HL-60/S4 treated with retinoic acid at 250 ng/mL for 4 days and 3 days (cell line): ENCODE measurements around the gene ST3GAL6.
"Not testable (repeated sequence)": the region's sequence is repeated elsewhere in the genome, so short reads cannot be mapped to it uniquely, and the experiment has no call there.

Source experiments
- in situ Hi-C: fragments of 300-500 bp; cut with MboI; formaldehyde crosslinking; loops from 2 replicates; pipeline ENCODE4 v1.7.0; 2022; ENCODE audit warnings: low sequenced_read_pairs

ST3GAL6 gene

DNA sequence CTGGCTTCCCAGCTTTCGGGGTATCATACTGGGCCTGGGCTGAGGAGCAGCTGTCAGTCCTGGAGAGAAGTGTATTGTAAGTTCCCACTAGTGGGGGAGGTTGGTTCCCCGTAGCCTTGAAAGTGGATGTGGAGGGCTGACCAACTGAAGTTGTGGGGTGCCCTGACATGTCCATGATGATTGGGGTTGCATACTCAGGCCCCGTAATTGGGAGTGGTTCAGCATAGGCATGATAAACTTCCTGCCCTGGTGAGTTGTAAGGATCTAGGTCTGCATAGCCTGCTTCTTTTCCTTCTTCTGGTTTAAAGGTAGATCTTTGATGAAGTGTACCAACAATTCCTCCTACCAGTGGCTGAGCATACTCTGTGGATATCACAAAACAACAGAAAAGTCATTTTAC lies 36.3 kb downstream of the ST3GAL6 start:
- in situ Hi-C loops: no loop called here

DNA sequence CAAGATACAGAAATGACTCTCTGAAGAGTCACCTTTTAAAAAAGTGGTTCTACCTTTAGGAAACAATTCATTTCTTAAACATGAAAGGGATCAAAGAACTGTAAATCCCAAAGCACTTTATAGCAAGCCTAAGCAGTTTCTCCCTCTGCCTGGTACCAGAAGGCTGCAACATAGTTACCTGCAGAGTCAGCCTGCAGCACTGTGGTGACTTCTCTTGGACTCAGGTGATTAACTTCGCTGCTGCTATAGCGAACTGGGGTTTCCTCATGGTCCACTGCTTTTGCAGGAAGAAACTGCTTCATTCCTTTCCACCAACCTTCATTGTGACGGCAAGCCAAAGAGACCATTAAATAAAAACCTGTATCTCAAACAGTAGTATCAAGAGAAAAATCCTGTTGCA lies 37.3 kb downstream of the ST3GAL6 start:
- in situ Hi-C loops: loop anchor here (25.0 kb wide), 1 partner anchor 763 kb away; the partner anchor contains the start of gene GABRR3

DNA sequence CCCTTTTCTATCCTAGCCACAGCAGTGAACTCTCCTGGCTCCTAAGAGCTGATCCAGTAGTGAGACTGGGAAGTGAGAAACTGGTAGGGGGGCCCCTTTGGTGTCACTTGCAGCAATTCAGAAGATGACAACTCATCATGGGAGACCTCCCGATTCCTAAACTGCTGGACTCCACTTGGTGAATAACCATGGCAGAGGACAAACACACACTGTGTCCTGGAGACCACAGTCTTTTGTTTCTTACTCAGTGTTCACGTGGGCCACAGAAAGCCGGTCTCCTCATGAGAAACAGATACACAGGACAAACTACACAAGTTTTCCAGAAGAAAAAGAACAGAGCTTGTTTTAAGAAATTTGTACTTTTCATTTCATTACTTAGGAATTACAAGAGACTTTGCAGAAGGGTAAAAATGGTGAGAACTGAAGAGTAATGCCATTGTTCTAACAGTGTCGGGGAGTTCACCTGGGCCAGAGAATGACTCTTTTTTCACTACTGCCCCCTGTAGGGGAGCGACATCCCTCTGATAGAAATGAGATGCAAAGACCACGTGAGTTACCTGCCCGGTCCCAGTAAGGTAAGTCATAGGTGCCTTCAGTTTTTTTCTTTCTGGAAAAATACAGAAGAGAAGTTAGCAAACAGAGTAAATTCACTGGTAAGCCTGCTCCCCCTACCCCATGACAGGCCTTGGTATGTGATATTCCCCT lies 38.1 kb downstream of the ST3GAL6 start:
- in situ Hi-C loops: loop anchor here (25.0 kb wide), 1 partner anchor 764 kb away; the partner anchor contains the start of gene GABRR3

DNA sequence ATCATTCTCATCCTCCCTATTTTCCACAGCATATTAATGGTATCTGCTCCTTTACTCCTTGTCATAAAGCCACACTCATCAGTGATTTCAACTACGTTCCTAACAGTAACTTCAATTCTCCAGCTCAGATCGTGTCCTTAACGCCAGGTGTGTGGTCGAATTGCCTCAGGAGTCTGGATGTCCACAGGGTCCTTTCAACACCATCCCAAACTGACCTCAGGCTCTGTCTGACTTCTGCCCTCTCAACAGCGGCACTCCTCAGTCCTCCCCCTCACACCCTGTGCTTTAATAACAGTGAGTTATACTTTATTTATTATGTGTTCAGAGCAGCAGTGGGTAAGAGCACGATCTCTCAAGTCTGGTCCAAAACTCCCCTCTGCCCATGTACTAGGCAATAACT lies 42.4 kb downstream of the ST3GAL6 start:
- in situ Hi-C loops: loop anchor here (25.0 kb wide), 1 partner anchor 768 kb away; the partner anchor contains the start of gene GABRR3

DNA sequence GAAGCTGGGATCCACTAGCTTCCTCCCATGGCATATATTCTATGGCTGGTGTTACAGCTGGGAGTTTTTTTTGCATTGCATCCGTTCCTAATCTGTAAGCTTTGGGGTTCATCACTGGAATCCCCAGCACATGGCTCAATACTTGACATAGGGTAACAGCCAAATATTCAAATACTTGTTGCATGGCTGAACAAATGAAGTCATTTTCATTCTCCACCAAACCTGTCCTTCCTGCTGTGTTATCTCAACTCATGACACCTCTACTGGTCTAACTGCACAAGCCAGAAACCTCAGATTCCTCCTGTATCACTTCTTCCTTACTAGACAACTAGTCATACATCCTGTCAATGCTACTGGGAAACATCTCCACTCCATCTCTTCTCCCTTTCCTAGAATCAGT lies 43.4 kb downstream of the ST3GAL6 start:
- in situ Hi-C loops: loop anchor here (25.0 kb wide), 1 partner anchor 769 kb away; the partner anchor contains the start of gene GABRR3

DNA sequence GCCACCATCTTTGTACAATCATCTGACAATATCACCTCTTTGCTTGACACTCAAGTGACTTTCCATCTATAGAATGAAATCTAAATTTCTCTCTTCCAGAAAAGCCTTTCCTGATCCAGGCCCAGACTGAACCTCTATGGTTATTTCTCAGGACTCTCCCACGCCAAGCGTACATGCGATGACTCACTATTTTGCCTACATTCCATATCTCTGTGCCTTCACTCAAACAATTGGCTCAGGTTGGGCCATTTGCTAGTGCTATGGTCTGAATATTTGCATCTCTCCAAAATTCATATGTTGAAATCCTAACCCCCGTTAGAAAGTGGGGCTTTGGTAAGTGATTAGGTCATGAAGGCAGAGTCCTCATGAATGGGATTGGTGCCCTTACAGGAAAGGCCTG lies 43.9 kb downstream of the ST3GAL6 start:
- in situ Hi-C loops: loop anchor here (25.0 kb wide), 1 partner anchor 770 kb away; the partner anchor contains the start of gene GABRR3

DNA sequence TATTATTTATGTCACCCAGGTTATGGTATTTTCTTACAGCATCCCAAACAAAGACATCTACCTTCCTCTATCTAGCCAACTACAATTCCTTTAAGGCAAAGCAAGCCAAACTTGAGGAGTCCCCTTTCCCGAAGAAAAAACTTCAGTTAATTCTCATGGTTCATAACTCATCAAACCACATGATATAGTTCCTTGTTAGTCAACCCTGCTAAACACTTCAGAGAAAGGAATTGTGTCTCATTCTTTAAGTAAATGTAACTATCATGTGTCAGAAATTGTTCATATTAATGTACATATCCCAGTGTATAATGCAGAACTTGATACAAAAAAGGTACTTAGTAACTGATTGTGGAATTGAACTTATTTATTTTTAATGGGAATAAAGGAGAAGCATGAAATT lies 44.4 kb downstream of the ST3GAL6 start:
- in situ Hi-C loops: loop anchor here (25.0 kb wide), 1 partner anchor 770 kb away; the partner anchor contains the start of gene GABRR3

DNA sequence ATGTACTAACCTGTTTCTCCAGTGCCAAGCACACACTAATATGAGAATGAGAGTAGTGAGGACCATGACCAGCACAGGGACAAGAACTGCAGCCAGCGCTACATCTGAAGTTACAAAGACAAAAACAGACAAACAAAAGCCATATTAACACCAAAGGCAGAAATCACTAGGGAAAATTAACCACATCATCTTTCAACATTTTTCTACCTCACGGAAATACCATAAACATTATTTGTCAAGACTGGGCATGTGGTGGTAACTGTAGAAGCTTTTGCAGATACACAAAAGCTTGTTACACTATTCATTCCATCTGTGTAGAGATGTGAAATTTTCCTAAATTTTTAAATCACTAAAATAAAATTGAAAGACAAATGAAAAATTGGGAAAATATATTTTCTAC lies 44.9 kb downstream of the ST3GAL6 start:
- in situ Hi-C loops: loop anchor here (25.0 kb wide), 1 partner anchor 771 kb away; the partner anchor contains the start of gene GABRR3

DNA sequence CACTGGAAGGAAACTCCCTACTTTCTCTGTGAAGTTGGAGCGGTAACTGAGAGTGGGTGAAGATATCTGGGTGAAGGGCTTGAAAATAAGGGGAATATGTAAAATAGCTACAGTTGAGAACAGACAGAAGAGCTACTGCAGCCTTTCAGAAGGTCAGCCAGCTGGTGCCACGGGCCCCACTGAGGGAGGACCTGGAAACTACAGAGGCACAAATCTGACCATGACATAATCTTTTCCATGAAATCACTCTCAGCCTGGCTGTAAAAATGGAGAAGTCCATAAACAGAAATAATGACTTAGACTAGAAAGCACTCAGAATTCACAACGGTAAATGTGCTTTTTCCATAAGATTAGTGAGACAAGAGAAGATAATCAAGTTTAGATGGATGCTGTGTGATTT lies 46.4 kb downstream of the ST3GAL6 start:
- in situ Hi-C loops: loop anchor here (25.0 kb wide), 1 partner anchor 772 kb away; the partner anchor contains the start of gene GABRR3

DNA sequence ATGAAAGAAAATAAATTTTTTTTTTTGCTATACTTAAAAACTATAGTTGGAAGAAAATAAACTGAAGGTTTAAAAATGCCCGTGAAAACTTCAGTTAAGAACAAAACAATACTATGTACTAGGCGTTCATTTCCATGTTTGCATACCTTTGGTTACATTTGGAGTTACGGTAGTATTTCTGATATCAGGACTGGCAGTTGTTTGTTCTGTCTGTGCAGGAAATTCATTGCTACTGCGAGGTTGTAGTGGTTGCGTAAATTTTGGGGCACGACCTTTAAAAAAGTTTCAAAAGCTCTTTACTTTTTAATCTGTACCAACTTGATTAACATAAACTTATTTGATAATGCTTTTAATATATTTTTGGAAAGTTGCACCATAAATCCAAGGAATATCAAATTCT lies 47.9 kb downstream of the ST3GAL6 start:
- in situ Hi-C loops: loop anchor here (10.0 to 25.0 kb wide), 2 partner anchors 206 to 774 kb away; partner anchors contain the start of gene GABRR3

DNA sequence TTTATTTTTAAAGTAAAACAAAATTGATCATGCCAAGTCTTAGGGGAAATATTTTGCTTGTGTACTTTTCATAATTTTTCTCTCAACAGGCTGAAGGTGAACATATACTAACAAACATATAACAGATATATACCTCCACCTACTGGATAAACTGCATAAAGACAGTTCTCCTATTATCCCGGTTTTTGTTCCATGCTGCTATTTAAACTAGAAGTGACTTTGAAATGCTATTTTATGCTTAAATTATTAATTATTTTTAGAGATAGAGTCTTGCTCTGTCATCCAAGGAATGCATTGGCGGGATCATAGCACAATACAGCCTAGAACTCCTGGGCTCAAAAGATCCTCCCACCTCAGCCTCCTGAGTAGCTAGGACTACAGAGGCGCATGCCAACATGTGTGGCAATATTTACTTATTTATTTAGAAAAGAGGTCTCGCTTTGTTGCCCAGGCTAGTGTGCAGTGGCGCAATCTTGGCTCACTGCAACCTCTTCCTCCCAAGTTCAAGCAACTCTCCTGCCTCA lies 49.8 kb downstream of the ST3GAL6 start:
- in situ Hi-C loops: loop anchor here (10.0 to 25.0 kb wide), 2 partner anchors 208 to 776 kb away; partner anchors contain the start of gene GABRR3

DNA sequence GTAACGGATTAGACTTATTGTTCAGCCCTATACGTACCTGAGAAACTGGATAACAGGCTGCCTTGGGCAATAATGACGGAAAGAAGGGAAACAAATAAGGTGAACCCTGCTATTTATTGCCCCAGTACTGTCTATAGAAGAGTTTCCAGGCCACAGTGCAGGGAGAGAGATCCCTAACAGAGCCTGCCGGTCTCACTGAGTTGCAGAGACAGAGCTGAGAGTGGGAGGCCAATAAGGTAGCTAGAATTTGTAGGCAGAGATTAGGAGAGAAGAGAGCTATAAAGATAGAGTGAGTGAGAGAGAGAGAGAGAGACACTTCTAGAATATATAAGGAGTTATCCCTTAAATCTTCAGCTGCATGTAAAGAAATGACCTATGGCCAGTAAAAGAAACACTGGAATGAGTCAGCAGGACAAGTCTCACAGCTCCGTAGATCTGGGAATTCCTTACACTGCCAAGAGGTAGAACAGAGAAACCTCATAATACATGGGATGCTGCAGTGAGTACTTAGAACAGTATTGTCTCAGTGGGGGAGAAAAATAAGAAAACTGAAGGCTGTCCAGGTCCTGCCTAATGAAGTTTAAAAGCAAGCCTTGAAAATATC lies 51.8 kb downstream of the ST3GAL6 start:
- in situ Hi-C loops: loop anchor here (10.0 to 25.0 kb wide), 2 partner anchors 210 to 778 kb away; partner anchors contain the start of gene GABRR3

DNA sequence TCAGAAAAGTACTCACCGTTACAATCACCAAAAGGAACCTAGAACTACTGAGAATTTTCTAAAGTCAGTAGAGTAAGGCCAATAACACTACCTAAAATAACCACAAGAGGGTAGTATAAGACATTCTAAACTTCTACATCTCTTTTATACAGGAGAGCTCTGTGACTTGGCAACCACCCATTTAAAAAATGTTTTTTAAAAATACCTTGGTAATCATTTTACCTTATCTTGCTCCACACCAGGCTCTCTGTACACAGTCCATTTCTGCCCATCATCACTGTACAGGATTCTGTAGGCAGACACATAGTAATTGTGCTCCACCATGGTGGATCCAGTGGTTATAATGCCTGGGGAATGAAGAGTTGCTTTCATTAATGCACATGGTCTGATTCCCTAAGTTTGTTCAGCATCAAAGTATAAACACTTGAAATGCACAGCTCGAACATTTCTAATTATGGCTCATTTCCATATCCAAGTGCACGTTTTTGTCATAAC lies 54.5 kb downstream of the ST3GAL6 start:
- in situ Hi-C loops: loop anchor here (10.0 to 25.0 kb wide), 2 partner anchors 213 to 780 kb away; partner anchors contain the start of gene GABRR3

DNA sequence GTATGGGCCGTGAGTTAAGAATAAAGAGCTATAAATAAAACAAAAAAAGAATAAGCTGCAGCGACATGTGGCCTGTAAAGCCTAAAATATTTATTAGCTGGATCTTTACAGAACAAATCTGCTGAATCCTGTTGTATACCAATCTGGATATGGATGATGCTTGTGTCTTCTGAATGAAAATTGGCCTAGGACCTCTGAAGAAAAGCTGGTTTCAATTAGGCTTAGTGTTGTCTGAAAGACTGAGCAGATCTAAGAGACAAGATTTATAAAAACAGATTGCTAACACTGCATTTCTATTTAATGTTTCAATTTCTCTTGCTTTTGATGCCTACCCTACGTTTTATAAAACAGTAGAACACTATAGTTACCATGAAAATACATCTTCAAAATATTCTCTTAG lies 57.9 kb downstream of the ST3GAL6 start:
- in situ Hi-C loops: loop anchor here (25.0 kb wide), 1 partner anchor 784 kb away; the partner anchor contains the start of gene GABRR3

DNA sequence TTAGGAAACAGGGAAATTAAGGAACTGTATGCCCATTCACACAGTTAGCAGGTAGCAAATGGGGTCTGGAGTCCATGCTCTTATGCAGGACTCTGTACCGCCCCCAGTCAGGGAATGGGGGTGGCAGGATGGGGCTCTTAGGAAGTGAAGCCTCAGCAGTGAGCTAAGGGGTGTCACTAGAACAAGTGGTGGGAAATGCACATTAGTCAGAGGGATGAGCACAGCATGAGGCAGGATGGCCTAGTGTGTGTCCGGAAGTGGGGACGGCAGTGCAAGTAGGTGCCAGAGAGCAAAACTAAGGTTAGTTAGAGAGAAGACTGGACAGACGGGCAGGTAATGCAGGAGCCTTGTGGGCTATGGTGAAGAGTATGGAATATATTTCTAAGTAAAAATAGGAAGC lies 60.7 kb downstream of the ST3GAL6 start:
- in situ Hi-C loops: loop anchor here (25.0 kb wide), 1 partner anchor 786 kb away; the partner anchor contains the start of gene GABRR3

DNA sequence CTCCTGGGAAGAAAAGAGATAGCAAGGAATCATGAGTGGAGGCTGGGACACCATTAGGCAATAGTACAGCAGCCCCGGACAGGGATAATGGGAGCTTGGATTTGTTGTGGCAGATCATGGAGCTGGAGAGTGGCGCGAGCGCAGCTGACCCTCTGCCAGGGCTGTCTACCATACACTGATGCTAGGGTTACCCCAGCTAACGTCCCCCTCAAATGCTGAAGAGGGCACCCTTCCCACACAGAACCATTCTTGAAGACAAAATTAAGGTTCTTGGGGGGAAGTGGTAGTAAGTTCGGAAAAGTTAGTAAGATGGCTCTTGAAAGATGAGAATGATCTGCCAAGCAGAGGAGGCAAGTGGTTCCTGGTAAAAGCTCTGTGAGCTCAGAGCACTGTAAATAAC lies 61.1 kb downstream of the ST3GAL6 start:
- in situ Hi-C loops: loop anchor here (25.0 kb wide), 1 partner anchor 787 kb away; the partner anchor contains the start of gene GABRR3

DNA sequence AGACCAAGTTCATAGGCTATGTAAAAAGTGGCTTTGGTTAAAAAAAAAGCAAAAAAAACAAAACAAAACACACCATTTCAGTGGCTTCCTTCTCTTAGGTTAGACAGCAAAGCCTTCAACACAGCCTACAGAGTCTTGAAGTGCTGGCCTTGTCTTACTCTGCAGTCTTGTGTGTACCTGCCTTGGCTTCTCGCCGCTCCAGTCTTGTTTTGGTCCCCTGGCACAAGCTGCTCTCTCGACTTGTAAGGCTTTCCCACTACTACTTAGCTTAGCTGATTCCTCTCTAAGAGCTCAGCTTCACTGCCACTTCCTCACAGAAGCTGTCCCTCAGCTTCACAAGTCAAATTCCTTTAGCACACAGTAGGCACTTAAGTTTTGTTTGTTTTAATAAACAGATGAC lies 63.0 kb downstream of the ST3GAL6 start:
- in situ Hi-C loops: no loop called here

DNA sequence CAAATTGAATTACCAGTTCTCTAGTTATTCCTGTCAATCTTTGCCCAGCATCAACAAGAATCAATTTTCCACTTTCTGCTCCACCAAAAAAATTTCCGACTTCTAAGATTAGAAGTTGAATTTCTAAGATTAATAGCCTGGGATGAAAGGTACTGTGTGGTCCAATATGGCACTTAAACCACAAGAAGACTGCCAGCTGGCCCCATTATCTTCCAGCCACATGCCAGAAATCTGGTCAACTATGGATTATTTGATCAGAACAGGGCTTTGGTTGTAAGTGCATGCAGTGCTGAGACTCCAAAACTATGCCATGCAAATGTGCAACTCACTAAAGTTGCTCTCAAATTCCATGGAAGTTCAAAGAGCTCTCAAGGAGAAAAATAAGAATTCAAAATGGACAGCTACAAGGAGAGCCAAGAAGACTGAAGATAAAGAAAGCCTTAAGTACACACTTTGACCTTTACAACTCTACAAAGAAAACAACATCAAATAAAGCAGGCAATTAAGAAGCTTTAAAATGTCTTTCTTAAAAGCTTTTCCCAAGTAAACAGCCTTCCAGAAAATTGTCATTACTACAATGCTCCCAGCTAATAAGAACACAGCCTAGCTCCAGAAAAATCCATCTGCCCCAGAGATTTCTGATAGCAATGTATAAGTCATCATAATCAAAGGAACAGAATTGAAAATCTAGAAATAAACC lies 64.2 kb downstream of the ST3GAL6 start:
- in situ Hi-C loops: no loop called here

DNA sequence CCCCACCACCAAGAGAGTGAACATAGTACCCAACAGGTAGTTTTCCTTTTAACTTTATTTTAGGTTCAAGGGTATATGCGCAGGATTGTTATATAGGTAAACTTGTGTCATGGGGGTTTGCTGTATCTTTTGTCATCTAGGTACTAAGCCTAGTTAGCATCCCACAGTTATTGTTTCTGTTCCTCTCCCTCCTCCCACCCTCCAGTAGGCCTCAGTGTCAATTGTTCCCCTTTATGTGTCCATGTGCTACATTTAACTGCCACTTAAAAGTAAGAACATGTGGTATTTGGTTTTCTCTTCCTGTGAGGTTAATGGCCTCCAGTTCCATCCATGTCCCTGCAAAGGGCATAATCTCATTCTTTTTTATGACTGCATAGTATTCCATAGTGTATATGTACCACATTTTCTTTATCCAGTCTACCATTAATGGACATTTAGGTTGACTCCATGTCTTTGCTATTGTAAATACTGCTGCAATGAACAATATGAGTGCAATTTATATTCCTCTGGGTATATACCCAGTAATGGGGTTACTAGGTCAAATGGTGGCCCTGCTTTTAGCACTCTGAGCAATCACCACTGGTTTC lies 66.2 kb downstream of the ST3GAL6 start:
- in situ Hi-C loops: no loop called here

DNA sequence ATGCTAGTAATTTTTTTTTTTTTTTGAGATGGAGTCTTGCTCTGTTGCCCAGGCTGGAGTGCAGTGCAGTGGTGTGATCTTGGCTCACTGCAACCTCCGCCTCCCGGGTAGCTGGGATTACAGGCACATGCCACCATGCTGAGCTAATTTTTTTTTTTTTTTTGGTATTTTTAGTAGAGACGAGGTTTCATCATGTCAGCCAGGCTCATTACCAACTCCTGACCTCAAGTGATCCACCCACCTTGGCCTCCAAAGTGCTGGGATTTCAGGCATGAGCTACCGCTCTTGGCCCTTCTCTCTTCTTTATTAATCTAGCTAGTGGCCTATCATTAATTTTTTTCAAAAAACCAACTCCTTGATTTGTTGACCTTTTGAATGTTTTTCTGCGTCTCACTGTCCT lies 67.9 kb downstream of the ST3GAL6 start:
- in situ Hi-C loops: not testable (repeated sequence)
